Endothelial cell of umbilical vein (primary cell): ENCODE data around the gene ISY1. TPM values are rescaled to one million over a fixed set of nuclear protein-coding genes. Genes with fewer than 3 reads are reported as not detected.
"Not testable (repeated sequence)": the region's sequence is repeated elsewhere in the genome, so short reads cannot be mapped to it uniquely, and the experiment has no call there.

Experiments
- BruUV-seq: library from RNA; stranded (reverse); fragments of 400-500 nt; replicated peaks from 2 replicates; lab custom pipeline; 2021; lab: Mats Ljungman, UMichigan
- CTCF ChIA-PET: fragments of 300-600, 350-600 bp; sonication (Branson Sonifier 250); formaldehyde crosslinking; loops from one replicate; lab custom pipeline; 2021; ENCODE audit warnings: antibody characterized with exemption, inconsistent platforms; lab: Charles Lee
- POLR2A ChIA-PET: fragments of 300-600, 350-600 bp; sonication (Branson Sonifier 250); formaldehyde crosslinking; loops from one replicate; lab custom pipeline; 2021; ENCODE audit warnings: antibody characterized with exemption, inconsistent platforms; lab: Charles Lee
- DNase-seq: peaks from one replicate; pipeline ENCODE4 v3.0.0-alpha.2; 2011; ENCODE audit warnings: low read depth, low spot score
- FAIRE-seq: peaks from 2 replicates; lab custom pipeline; 2011; peaks lifted over from hg19 to GRCh38; lab: Jason Lieb, UNC
- H2AFZ ChIP-seq: 2 replicates; pipeline ENCODE4 v1.6.0; 2012; ENCODE audit warnings: low read depth, low read length, control low read depth, inconsistent platforms
- H3K27ac ChIP-seq: 2 replicates; pipeline ENCODE4 v1.5.1; 2011; ENCODE audit warnings: low read depth, mild to moderate bottlenecking, control low read depth, low read length, moderate library complexity; ENCODE audit not compliant: insufficient read depth
- H3K27me3 ChIP-seq, 2 experiments: 2 replicates each; pipeline versions ENCODE4 v1.6.0 to v1.6.1; 2011; ENCODE audit warnings: low read length in 2 of 2, mixed read lengths in 1 of 2; ENCODE audit not compliant: control insufficient read depth in 2 of 2, insufficient read depth in 2 of 2
- H3K36me3 ChIP-seq, 2 experiments: 2 replicates in 1 of 2; 3 replicates in 1 of 2; pipeline ENCODE4 v1.5.1; 2011; ENCODE audit warnings: low read length in 2 of 2, mild to moderate bottlenecking in 1 of 2, moderate library complexity in 1 of 2; ENCODE audit not compliant: control insufficient read depth in 2 of 2, insufficient read depth in 2 of 2; ENCODE audit errors: extremely low read depth in 1 of 2
- H3K4me1 ChIP-seq: 3 replicates; pipeline ENCODE4 v1.5.1; 2011; ENCODE audit warnings: mild to moderate bottlenecking, low read length; ENCODE audit not compliant: control insufficient read depth, insufficient read depth; ENCODE audit errors: extremely low read depth
- H3K4me2 ChIP-seq: 2 replicates; pipeline ENCODE4 v1.6.1; 2011; ENCODE audit warnings: low read length, control low read depth, mixed read lengths; ENCODE audit not compliant: insufficient read depth
- H3K4me3 ChIP-seq, 3 experiments: fragments of 200-600 bp in 1 of 3; sonication (generic), shearing (Covaris generic) in 1 of 3; replicated peaks in 1 of 3; 2 replicates each; pipeline ENCODE4 v1.5.1; 2011 to 2016; ENCODE audit warnings: control low read depth in 3 of 3, low read length in 3 of 3, mild to moderate bottlenecking in 2 of 3, inconsistent platforms in 1 of 3, low read depth in 1 of 3, moderate library complexity in 1 of 3; ENCODE audit not compliant: insufficient read depth in 1 of 3
- H3K79me2 ChIP-seq: 2 replicates; pipeline ENCODE4 v1.6.0; 2012; ENCODE audit warnings: low read length, inconsistent platforms; ENCODE audit not compliant: control insufficient read depth, insufficient read depth
- H3K9ac ChIP-seq: replicated peaks from 2 replicates; pipeline ENCODE3; 2011; ENCODE audit warnings: low read length, control low read depth; ENCODE audit not compliant: insufficient read depth; ENCODE audit errors: extremely low read depth
- H3K9me1 ChIP-seq: replicated peaks from 3 replicates; pipeline ENCODE4 v1.6.0; 2011; ENCODE audit warnings: mild to moderate bottlenecking, low read length; ENCODE audit not compliant: control insufficient read depth, insufficient read depth; ENCODE audit errors: extremely low read depth
- H3K9me3 ChIP-seq: replicated peaks from 2 replicates; pipeline ENCODE4 v1.5.1; 2012; ENCODE audit warnings: low read length, inconsistent platforms; ENCODE audit not compliant: control insufficient read depth, insufficient read depth
- H4K20me1 ChIP-seq: replicated peaks from 2 replicates; pipeline ENCODE3; 2011; ENCODE audit warnings: mild to moderate bottlenecking, low read length; ENCODE audit not compliant: control insufficient read depth, insufficient read depth; ENCODE audit errors: extremely low read depth
- EZH2 ChIP-seq: IDR thresholded peaks from 2 replicates; pipeline ENCODE4 v1.6.1; 2012; ENCODE audit warnings: borderline replicate concordance, low read depth, mild to moderate bottlenecking, moderate library complexity, low read length, inconsistent platforms; ENCODE audit not compliant: severe bottlenecking
- FOS ChIP-seq: IDR thresholded peaks from 2 replicates; pipeline ENCODE4 v1.6.1; 2011; ENCODE audit warnings: mild to moderate bottlenecking, low read length, moderate library complexity, borderline replicate concordance; ENCODE audit not compliant: insufficient read depth
- GATA2 ChIP-seq: IDR thresholded peaks from 2 replicates; pipeline ENCODE4 v1.7.0; 2011; ENCODE audit warnings: low read depth, mild to moderate bottlenecking, moderate library complexity, mixed read lengths, low read length; ENCODE audit not compliant: insufficient read length, insufficient read depth
- JUN ChIP-seq: IDR thresholded peaks from 2 replicates; pipeline ENCODE4 v1.6.1; 2011; ENCODE audit warnings: borderline replicate concordance, low read depth; ENCODE audit not compliant: insufficient read length, insufficient read depth
- MYC ChIP-seq: IDR thresholded peaks from one replicate; pipeline ENCODE4 v1.6.1; 2011; ENCODE audit warnings: mild to moderate bottlenecking, low read depth, low read length
- POLR2A ChIP-seq: IDR thresholded peaks from 2 replicates; pipeline ENCODE4 v1.6.1; 2012; ENCODE audit warnings: low read depth, mild to moderate bottlenecking, control low read depth, low read length
- POLR2AphosphoS5 ChIP-seq: IDR thresholded peaks from 2 replicates; pipeline ENCODE4 v1.6.1; 2012; ENCODE audit warnings: low read depth, mild to moderate bottlenecking, control low read depth, low read length, moderate library complexity; ENCODE audit not compliant: insufficient read depth
- dilution Hi-C: fragments of 300-500 bp; cut with MboI; formaldehyde crosslinking; loops from one replicate; pipeline ENCODE4 v1.15.0; 2019; ENCODE audit warnings: low sequenced_read_pairs; ENCODE audit not compliant: extremely low pct_ligation_motif_present
- intact Hi-C: fragments of 100-400 bp; cut with micrococcal nuclease; formaldehyde crosslinking; loops from one replicate; pipeline ENCODE4 v1.10.0; 2022
- polyA plus RNA-seq, 4 experiments: library from polyadenylated mRNA; depleted of rRNA in 3 of 4; stranded (reverse) in 3 of 4; unstranded in 1 of 4; fragments of >200 nt; gene quantifications; 2 replicates each; pipeline versions ENCODE4 v1.2.1 to v1.2.3, GENCODE V29; 2011 to 2012; ENCODE audit warnings: missing spikeins in 1 of 4
- total RNA-seq: library from RNA; stranded (reverse); gene quantifications from 2 replicates; pipeline ENCODE4 v1.2.3, GENCODE V29; 2021
- TF ChIP-seq, protein P1 (sequence below), 2 donors: IDR thresholded peaks; 1 replicate in 1 of 2; 2 replicates in 1 of 2; pipeline ENCODE4 v1.5.1; 2011; ENCODE audit warnings: low read length in 2 of 2, mild to moderate bottlenecking in 2 of 2, moderate library complexity in 2 of 2, control low read depth in 1 of 2, inconsistent platforms in 1 of 2, low read depth in 1 of 2; ENCODE audit not compliant: insufficient read depth in 1 of 2; ENCODE audit errors: extremely low read depth in 1 of 2
- TF ChIP-seq, protein P2 (sequence below): IDR thresholded peaks from 2 replicates; pipeline ENCODE4 v1.6.1; 2011; ENCODE audit not compliant: insufficient read depth, insufficient read length

ISY1 gene
- total and polyA plus RNA-seq, 2 donors (not counting 3 experiments of a cell fraction or from before 2014, with no cell fraction given): 50.7 to 59.4 TPM

DNA sequence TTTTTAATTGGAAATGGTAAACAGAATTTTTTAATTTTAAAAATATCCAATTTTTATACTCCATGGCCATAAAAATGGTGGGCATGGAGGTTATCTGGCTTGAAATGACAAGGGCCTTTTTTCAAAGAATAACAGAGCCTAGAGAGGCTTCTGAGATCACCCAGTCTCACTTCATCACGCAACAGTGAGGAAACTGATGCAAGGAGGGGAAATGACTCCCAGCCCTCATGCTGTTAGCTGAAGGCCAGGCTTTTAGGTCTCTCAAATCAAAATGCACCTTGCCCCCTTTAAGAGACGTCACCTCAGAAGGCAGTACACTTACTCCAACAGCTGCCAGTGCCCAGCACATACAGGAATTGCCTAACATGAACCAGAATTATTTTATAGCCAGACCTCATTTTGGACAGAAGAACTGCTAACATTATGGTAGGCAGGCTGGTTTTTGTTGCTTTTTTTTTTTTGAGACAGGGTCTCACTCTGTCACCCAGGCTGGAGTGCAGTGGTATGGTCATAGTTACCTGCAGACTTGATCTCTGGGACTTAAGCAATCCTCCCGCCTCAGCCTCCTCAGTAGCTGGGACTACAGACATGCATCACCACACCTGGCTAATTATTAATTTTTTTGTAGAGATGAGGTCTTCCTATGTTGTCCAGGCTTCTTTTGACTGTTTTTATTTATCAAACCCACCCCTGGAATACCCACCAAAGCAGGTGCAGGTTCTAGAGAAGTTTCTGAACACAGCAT is 48.4 kb downstream of the ISY1 start:
- Histone ChIP-seq H3K4me3 (no peak overlapping the region), H3K27me3 (no peaks in the 10 kb centered on the region), H4K20me1 (no peaks in the 10 kb centered on the region), H2AFZ (no peak overlapping the region), H3K9me3 (no peaks in the 10 kb centered on the region), H3K9ac (no peak overlapping the region), H3K4me1 (peaks cover 11% of the 10 kb centered on the region), H3K36me3 (peaks cover 0 to 12% of the 10 kb centered on the region in 2 experiments), H3K4me2 (no peak overlapping the region), H3K9me1 (no peaks in the 10 kb centered on the region), H3K27ac (no peak overlapping the region), H3K79me2 (peaks cover 10% of the 10 kb centered on the region)
- ChIA-PET CTCF (interaction anchor here (1.3 to 2.0 kb wide), 3 partner anchors 12 to 142 kb away, joined by 3 to 7 read pairs (median 5); no protein-coding TSS in a partner anchor), POLR2A (no interaction called here)
- DNase-seq: no peak
- no peak for FAIRE-seq
- no TSS peak for BruUV-seq
- TF ChIP-seq MYC (no peak), GATA2 (no peak), FOS (no peak), EZH2 (no peak), POLR2A (no peak), JUN (no peak), POLR2AphosphoS5 (no peak)
- TF ChIP-seq, protein P1, sequence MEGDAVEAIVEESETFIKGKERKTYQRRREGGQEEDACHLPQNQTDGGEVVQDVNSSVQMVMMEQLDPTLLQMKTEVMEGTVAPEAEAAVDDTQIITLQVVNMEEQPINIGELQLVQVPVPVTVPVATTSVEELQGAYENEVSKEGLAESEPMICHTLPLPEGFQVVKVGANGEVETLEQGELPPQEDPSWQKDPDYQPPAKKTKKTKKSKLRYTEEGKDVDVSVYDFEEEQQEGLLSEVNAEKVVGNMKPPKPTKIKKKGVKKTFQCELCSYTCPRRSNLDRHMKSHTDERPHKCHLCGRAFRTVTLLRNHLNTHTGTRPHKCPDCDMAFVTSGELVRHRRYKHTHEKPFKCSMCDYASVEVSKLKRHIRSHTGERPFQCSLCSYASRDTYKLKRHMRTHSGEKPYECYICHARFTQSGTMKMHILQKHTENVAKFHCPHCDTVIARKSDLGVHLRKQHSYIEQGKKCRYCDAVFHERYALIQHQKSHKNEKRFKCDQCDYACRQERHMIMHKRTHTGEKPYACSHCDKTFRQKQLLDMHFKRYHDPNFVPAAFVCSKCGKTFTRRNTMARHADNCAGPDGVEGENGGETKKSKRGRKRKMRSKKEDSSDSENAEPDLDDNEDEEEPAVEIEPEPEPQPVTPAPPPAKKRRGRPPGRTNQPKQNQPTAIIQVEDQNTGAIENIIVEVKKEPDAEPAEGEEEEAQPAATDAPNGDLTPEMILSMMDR (IDR thresholded peaks at IDR 0.05; ENCODE audit: extremely low read depth in 1 of 2, insufficient read depth in 1 of 2, low read depth in 1 of 2, low read length in 2 of 2): no peak
- TF ChIP-seq, protein P2, sequence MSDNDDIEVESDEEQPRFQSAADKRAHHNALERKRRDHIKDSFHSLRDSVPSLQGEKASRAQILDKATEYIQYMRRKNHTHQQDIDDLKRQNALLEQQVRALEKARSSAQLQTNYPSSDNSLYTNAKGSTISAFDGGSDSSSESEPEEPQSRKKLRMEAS: no peak
- intact Hi-C loops (no loop called here), dilution Hi-C loops (loop anchor here (25.0 kb wide), 1 partner anchor 200 kb away; no protein-coding TSS in a partner anchor)

DNA sequence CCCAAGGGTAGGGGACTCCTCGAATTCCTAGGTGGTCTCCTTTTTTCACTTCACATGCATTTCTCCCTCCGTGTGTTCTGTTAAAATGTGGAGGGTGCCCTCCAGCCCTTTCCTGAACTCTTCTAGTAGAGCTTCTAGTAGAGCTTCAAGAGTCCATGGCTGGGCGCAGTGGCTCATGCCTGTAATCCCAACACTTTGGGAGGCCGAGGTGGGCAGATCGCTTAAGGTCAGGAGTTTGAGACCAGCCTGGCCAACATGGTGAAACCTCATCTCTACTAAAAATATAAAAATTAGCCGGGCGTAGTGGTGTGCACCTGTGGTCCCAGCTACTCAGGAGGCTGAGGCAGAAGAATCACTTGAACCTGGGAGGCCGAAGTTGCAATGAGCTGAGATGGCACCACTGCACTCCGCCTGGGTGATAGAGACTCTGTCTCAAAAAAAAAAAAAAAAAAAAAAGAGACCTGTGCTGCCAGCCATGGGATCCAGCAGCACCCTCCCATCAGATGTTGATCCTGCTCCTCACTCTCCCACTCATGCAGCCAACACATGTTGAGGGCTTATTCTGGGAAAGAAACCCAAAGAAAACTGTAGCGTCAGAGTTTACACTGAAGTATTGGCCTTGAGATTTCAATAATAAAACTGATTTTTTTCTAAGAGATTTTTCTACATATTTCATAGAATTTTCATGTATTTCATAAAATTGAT is 49.6 kb downstream of the ISY1 start:
- DNase-seq, BruUV-seq, FAIRE-seq, H3K4me2 ChIP-seq, H4K20me1 ChIP-seq, H3K4me1 ChIP-seq, H3K4me3 ChIP-seq, H3K79me2 ChIP-seq, intact Hi-C loops, H3K9me1 ChIP-seq, POLR2A ChIA-PET, H3K27ac ChIP-seq, H3K9ac ChIP-seq, H3K9me3 ChIP-seq, H3K27me3 ChIP-seq, H2AFZ ChIP-seq: not testable (repeated sequence)
- CTCF ChIA-PET: interaction anchor here (1.6 kb wide), 1 partner anchor 10 kb away, joined by 5 read pairs; no protein-coding TSS in a partner anchor
- dilution Hi-C loops: loop anchor here (25.0 kb wide), 1 partner anchor 199 kb away; no protein-coding TSS in a partner anchor
- H3K36me3 ChIP-seq: peaks cover 0 to 20% of the 10 kb centered on the region in 2 experiments
